Measurements from ENCODE around the gene ASCC1. TPM values are rescaled to one million over a fixed set of nuclear protein-coding genes. Genes with fewer than 3 reads are reported as not detected.

Gene ASCC1
- total RNA-seq, 1 experiment from 2014 or later = 15.7 TPM

GRCh38 chr10:72095195-72095594 lies 120.9 kb downstream of the ASCC1 start:
- Histone ChIP-seq H3K27me3 (ENCODE audit: low read length) (no peaks in the 10 kb centered on the region), H2AFZ (ENCODE audit: low read length) (no peak overlapping the region), H3K4me2 (ENCODE audit: low read length) (no peak overlapping the region), H3K36me3 (ENCODE audit: low read depth, low read length) (no peaks in the 10 kb centered on the region), H3K4me1 (ENCODE audit: insufficient read depth, low read length) (peaks cover 36% of the 10 kb centered on the region), H3K27ac (ENCODE audit: low read length) (no peak overlapping the region), H3F3A (ENCODE audit: low read length, unreplicated experiment) (peaks cover 19% of the 10 kb centered on the region), H3K9ac (ENCODE audit: low read length) (no peak overlapping the region), H3K9me2 (replicated peaks; ENCODE audit: low read length) (no peaks in the 10 kb centered on the region), H3K79me2 (ENCODE audit: low read length) (no peaks in the 10 kb centered on the region), H4K20me1 (ENCODE audit: low read length) (no peaks in the 10 kb centered on the region), H3K9me3 (ENCODE audit: low read length) (no peaks in the 10 kb centered on the region), H3K4me3 (ENCODE audit: low read length) (no peak overlapping the region)
- intact Hi-C loops (cut with micrococcal nuclease) = no loop called here
- TF ChIP-seq EZH2 (IDR thresholded peaks at IDR 0.05; ENCODE audit: low read length, unreplicated experiment) (no peak), EZH2phosphoT487 (IDR thresholded peaks at IDR 0.05; ENCODE audit: borderline replicate concordance, low read length) (no peak)
- TF ChIP-seq, protein P1, sequence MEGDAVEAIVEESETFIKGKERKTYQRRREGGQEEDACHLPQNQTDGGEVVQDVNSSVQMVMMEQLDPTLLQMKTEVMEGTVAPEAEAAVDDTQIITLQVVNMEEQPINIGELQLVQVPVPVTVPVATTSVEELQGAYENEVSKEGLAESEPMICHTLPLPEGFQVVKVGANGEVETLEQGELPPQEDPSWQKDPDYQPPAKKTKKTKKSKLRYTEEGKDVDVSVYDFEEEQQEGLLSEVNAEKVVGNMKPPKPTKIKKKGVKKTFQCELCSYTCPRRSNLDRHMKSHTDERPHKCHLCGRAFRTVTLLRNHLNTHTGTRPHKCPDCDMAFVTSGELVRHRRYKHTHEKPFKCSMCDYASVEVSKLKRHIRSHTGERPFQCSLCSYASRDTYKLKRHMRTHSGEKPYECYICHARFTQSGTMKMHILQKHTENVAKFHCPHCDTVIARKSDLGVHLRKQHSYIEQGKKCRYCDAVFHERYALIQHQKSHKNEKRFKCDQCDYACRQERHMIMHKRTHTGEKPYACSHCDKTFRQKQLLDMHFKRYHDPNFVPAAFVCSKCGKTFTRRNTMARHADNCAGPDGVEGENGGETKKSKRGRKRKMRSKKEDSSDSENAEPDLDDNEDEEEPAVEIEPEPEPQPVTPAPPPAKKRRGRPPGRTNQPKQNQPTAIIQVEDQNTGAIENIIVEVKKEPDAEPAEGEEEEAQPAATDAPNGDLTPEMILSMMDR (conservative IDR thresholded peaks at IDR 0.05; ENCODE audit: low read depth, low read length) = no peak
- POLR2A ChIA-PET (ENCODE audit: unreplicated experiment) = no interaction called here
- ATAC-seq (no peak), DNase-seq (no peak)
- no TSS peak for BruUV-seq (replicated peaks)
- CTCF ChIA-PET = no interaction called here

GRCh38 chr10:72094574-72094973 lies 121.5 kb downstream of the ASCC1 start:
- Histone ChIP-seq H3K9me2 (replicated peaks; ENCODE audit: low read length) (no peaks in the 10 kb centered on the region), H3K9ac (ENCODE audit: low read length) (no peak overlapping the region), H3K4me3 (ENCODE audit: low read length) (no peak overlapping the region), H3K79me2 (ENCODE audit: low read length) (no peaks in the 10 kb centered on the region), H3K9me3 (ENCODE audit: low read length) (no peaks in the 10 kb centered on the region), H3K27ac (ENCODE audit: low read length) (no peak overlapping the region), H3K4me1 (ENCODE audit: insufficient read depth, low read length) (peaks cover 36% of the 10 kb centered on the region), H3K27me3 (ENCODE audit: low read length) (no peaks in the 10 kb centered on the region), H4K20me1 (ENCODE audit: low read length) (no peaks in the 10 kb centered on the region), H2AFZ (ENCODE audit: low read length) (no peak overlapping the region), H3F3A (ENCODE audit: low read length, unreplicated experiment) (peaks cover 19% of the 10 kb centered on the region), H3K36me3 (ENCODE audit: low read depth, low read length) (no peaks in the 10 kb centered on the region), H3K4me2 (ENCODE audit: low read length) (no peak overlapping the region)
- DNase-seq (no peak), ATAC-seq (no peak)
- intact Hi-C loops (cut with micrococcal nuclease) = no loop called here
- BruUV-seq (replicated peaks) = no TSS peak
- no peak for TF ChIP-seq EZH2 (IDR thresholded peaks at IDR 0.05; ENCODE audit: low read length, unreplicated experiment)
- TF ChIP-seq EZH2phosphoT487 (IDR thresholded peaks at IDR 0.05; ENCODE audit: borderline replicate concordance, low read length) = no peak
- TF ChIP-seq, protein P1 (conservative IDR thresholded peaks at IDR 0.05; ENCODE audit: low read depth, low read length) = no peak
- ChIA-PET POLR2A (ENCODE audit: unreplicated experiment) (no interaction called here), CTCF (no interaction called here)

DNA sequence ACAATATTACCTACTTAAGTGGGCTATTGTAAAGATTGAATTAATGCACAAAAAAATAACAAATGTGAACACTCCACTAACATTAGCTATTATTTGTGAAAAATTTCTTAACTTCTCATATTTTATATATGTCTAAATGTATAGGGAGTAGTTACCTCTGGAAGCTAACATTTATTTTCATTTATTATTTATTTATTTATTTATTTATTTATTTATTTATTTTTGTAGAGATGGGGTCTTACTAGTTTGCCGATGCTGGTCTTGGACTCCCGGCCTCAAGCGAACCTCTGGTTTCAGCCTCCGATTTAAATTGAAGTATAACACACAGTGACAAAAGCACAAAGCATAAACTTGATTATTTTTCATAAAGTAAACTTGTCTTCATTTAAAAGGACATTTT lies 122.6 kb downstream of the ASCC1 start:
- H3K4me1 ChIP-seq (ENCODE audit: insufficient read depth, low read length) = peaks cover 27% of the 10 kb centered on the region
- no peaks in the 10 kb centered on the region for H3K79me2 ChIP-seq (ENCODE audit: low read length)
- no TSS peak for BruUV-seq (replicated peaks)
- H3K27ac ChIP-seq (ENCODE audit: low read length) = no peak overlapping the region
- no peaks in the 10 kb centered on the region for H3K36me3 ChIP-seq (ENCODE audit: low read depth, low read length)
- no peaks in the 10 kb centered on the region for H3K9me3 ChIP-seq (ENCODE audit: low read length)
- no peak overlapping the region for H3K9ac ChIP-seq (ENCODE audit: low read length)
- H3K27me3 ChIP-seq (ENCODE audit: low read length) = no peaks in the 10 kb centered on the region
- no peak overlapping the region for H3K4me2 ChIP-seq (ENCODE audit: low read length)
- TF ChIP-seq, protein P1 (conservative IDR thresholded peaks at IDR 0.05; ENCODE audit: low read depth, low read length) = no peak
- TF ChIP-seq EZH2phosphoT487 (IDR thresholded peaks at IDR 0.05; ENCODE audit: borderline replicate concordance, low read length) (no peak), EZH2 (IDR thresholded peaks at IDR 0.05; ENCODE audit: low read length, unreplicated experiment) (no peak)
- no peak for DNase-seq
- intact Hi-C loops (cut with micrococcal nuclease) = no loop called here
- H3F3A ChIP-seq (ENCODE audit: low read length, unreplicated experiment) = peaks cover 12% of the 10 kb centered on the region
- no peaks in the 10 kb centered on the region for H3K9me2 ChIP-seq (replicated peaks; ENCODE audit: low read length)
- no peak overlapping the region for H2AFZ ChIP-seq (ENCODE audit: low read length)
- H4K20me1 ChIP-seq (ENCODE audit: low read length) = no peaks in the 10 kb centered on the region
- CTCF ChIA-PET = no interaction called here
- no peak overlapping the region for H3K4me3 ChIP-seq (ENCODE audit: low read length)
- no peak for ATAC-seq
- POLR2A ChIA-PET (ENCODE audit: unreplicated experiment) = interaction anchor here (0.7 kb wide), 1 partner anchor 123 kb away, joined by 5 read pairs; no protein-coding TSS in a partner anchor

All from PC-3 (cell line).